Hepatocyte (in vitro differentiated cells): Measurements from ENCODE around the gene LEKR1. TPM values are rescaled to one million over a fixed set of nuclear protein-coding genes. Genes with fewer than 3 reads are reported as not detected.

Source experiments
- DNase-seq: peaks from one replicate; pipeline ENCODE4 v3.0.0-alpha.2; 2016; ENCODE audit warnings: low spot score
- H2AFZ ChIP-seq: fragments of 200-600 bp; sonication (generic); 2 replicates; pipeline ENCODE4 v1.6.0; 2016; ENCODE audit warnings: antibody characterized with exemption, mild to moderate bottlenecking
- H3K27ac ChIP-seq: fragments of 200-600 bp; sonication (generic); 2 replicates; pipeline ENCODE4 v1.5.1; 2016; ENCODE audit warnings: mild to moderate bottlenecking
- H3K27me3 ChIP-seq: fragments of 200-600 bp; sonication (generic); 2 replicates; pipeline ENCODE4 v1.6.1; 2016
- H3K36me3 ChIP-seq: fragments of 200-600 bp; sonication (generic); replicated peaks from 2 replicates; pipeline ENCODE4 v1.5.1; 2016; ENCODE audit warnings: low read depth; ENCODE audit not compliant: insufficient read depth
- H3K4me1 ChIP-seq: fragments of 200-600 bp; sonication (generic); 2 replicates; pipeline ENCODE4 v1.5.1; 2016; ENCODE audit warnings: mild to moderate bottlenecking, moderate library complexity; ENCODE audit not compliant: insufficient read depth
- H3K4me2 ChIP-seq: fragments of 200-600 bp; sonication (generic); 2 replicates; pipeline ENCODE4 v1.6.0; 2016
- H3K4me3 ChIP-seq: fragments of 200-600 bp; sonication (generic); 2 replicates; pipeline ENCODE4 v1.5.1; 2016; ENCODE audit warnings: mild to moderate bottlenecking
- H3K79me2 ChIP-seq: fragments of 200-600 bp; sonication (generic); 2 replicates; pipeline ENCODE4 v1.6.0; 2017; ENCODE audit warnings: mild to moderate bottlenecking
- H3K9me2 ChIP-seq: fragments of 200-600 bp; sonication (generic); replicated peaks from 2 replicates; pipeline ENCODE4 v1.6.0; 2017; ENCODE audit warnings: mild to moderate bottlenecking; ENCODE audit not compliant: insufficient read depth
- H3K9me3 ChIP-seq: fragments of 200-600 bp; sonication (generic); 2 replicates; pipeline ENCODE4 v1.5.1; 2016; ENCODE audit warnings: low read depth, mild to moderate bottlenecking
- H4K20me1 ChIP-seq: fragments of 200-600 bp; sonication (generic); 2 replicates; pipeline ENCODE4 v1.6.0; 2016; ENCODE audit warnings: mild to moderate bottlenecking; ENCODE audit not compliant: insufficient read depth, poor library complexity, severe bottlenecking
- CTCF ChIP-seq: fragments of 200-600 bp; sonication (generic); IDR thresholded peaks from 2 replicates; pipeline ENCODE4 v1.5.1; 2016; ENCODE audit warnings: antibody characterized with exemption, mild to moderate bottlenecking; ENCODE audit not compliant: poor library complexity
- EZH2 ChIP-seq: fragments of 200-600 bp; sonication (generic); IDR thresholded peaks from 2 replicates; pipeline ENCODE4 v1.6.1; 2016; ENCODE audit warnings: antibody characterized with exemption, mild to moderate bottlenecking, borderline replicate concordance
- EZH2phosphoT487 ChIP-seq: fragments of 200-600 bp; sonication (generic); IDR thresholded peaks from one replicate; pipeline ENCODE4 v1.6.1; 2018; ENCODE audit warnings: antibody characterized with exemption, mild to moderate bottlenecking, low read depth, moderate library complexity; ENCODE audit not compliant: unreplicated experiment, severe bottlenecking
- WGBS: methylation state at CpG from one replicate; pipeline ENCODE4 v1.1.6; 2016; ENCODE audit warnings: low lambda C conversion rate; ENCODE audit errors: missing lambda C conversion rate; 5-methylcytosine and 5-hydroxymethylcytosine counted together
- polyA plus RNA-seq: library from polyadenylated mRNA; unstranded; fragments of >200 nt; fragmentation: Nextera tagmentation; extraction: Ambion mirVana; gene quantifications from 2 replicates; pipeline ENCODE4 v1.2.1, GENCODE V29; 2016
- total RNA-seq: library from RNA; depleted of rRNA; stranded (reverse); fragments of >200 nt; gene quantifications from 2 replicates; pipeline ENCODE4 v1.2.3, GENCODE V29; 2014

Gene LEKR1
- total and polyA plus RNA-seq, 2 experiments from 2014 or later: 1.1 to 2.1 TPM

DNA sequence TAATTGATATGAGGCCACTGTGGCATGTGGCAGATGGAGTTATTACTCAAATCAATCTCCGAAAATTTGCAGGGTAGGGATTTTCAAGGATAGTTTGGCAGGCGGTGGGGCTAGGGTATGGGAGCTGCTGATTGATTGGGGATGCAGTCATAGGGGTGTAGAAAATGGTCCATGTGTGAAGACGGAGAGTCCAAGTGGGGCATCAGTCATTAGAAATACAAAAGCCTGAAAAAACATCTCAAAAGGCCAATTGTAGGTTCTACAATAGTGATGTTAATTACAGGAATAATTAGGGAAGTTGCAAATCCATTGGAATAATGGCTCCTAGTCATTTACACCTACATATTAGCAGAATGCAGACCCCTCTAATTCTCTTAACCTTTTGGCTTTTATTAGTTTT is 4.9 kb downstream of the LEKR1 start:
- no peak overlapping the region for H2AFZ ChIP-seq
- WGBS: 84% methylated on average over 3 of the region's 3 CpGs
- H3K27me3 ChIP-seq: no peaks in the 10 kb centered on the region
- no peaks in the 10 kb centered on the region for H3K9me2 ChIP-seq
- no peaks in the 10 kb centered on the region for H3K9me3 ChIP-seq
- H3K27ac ChIP-seq: no peak overlapping the region
- H3K4me1 ChIP-seq: peaks cover 8% of the 10 kb centered on the region
- no peak for TF ChIP-seq EZH2
- TF ChIP-seq EZH2phosphoT487: no peak
- TF ChIP-seq CTCF: no peak
- no peaks in the 10 kb centered on the region for H3K36me3 ChIP-seq
- no peak for DNase-seq
- no peaks in the 10 kb centered on the region for H4K20me1 ChIP-seq
- no peak overlapping the region for H3K4me2 ChIP-seq
- H3K79me2 ChIP-seq: peaks cover 10% of the 10 kb centered on the region
- no peak overlapping the region for H3K4me3 ChIP-seq

- H3K4me1 ChIP-seq: peaks cover 6% of the 10 kb centered on the region
- no peak overlapping the region for H3K27ac ChIP-seq
- TF ChIP-seq CTCF (no peak), EZH2phosphoT487 (no peak), EZH2 (no peak)
- H3K4me2 ChIP-seq: no peak overlapping the region
- H3K36me3 ChIP-seq: no peaks in the 10 kb centered on the region
- no peaks in the 10 kb centered on the region for H3K9me2 ChIP-seq
- WGBS: 83% methylated on average over 2 of the region's 2 CpGs
- H4K20me1 ChIP-seq: no peaks in the 10 kb centered on the region
- H3K27me3 ChIP-seq: no peaks in the 10 kb centered on the region
- H3K9me3 ChIP-seq: no peaks in the 10 kb centered on the region
- no peak for DNase-seq
- H3K79me2 ChIP-seq: no peaks in the 10 kb centered on the region
- H2AFZ ChIP-seq: no peak overlapping the region
- H3K4me3 ChIP-seq: no peak overlapping the region
These were observed 8.3 kb downstream of the LEKR1 start for GRCh38 chr3:156834435-156834834.

- Histone ChIP-seq H4K20me1 (no peaks in the 10 kb centered on the region), H2AFZ (no peak overlapping the region), H3K4me1 (peaks cover 6% of the 10 kb centered on the region), H3K79me2 (no peaks in the 10 kb centered on the region), H3K4me2 (no peak overlapping the region), H3K27ac (no peak overlapping the region), H3K27me3 (no peaks in the 10 kb centered on the region), H3K4me3 (no peak overlapping the region), H3K9me3 (no peaks in the 10 kb centered on the region), H3K9me2 (no peaks in the 10 kb centered on the region), H3K36me3 (no peaks in the 10 kb centered on the region)
- 91% methylated on average over 5 of the region's 5 CpGs for WGBS
- TF ChIP-seq EZH2phosphoT487 (no peak), EZH2 (no peak), CTCF (no peak)
- DNase-seq: no peak
These were observed 8.9 kb downstream of the LEKR1 start for GRCh38 chr3:156834962-156835535.

DNA sequence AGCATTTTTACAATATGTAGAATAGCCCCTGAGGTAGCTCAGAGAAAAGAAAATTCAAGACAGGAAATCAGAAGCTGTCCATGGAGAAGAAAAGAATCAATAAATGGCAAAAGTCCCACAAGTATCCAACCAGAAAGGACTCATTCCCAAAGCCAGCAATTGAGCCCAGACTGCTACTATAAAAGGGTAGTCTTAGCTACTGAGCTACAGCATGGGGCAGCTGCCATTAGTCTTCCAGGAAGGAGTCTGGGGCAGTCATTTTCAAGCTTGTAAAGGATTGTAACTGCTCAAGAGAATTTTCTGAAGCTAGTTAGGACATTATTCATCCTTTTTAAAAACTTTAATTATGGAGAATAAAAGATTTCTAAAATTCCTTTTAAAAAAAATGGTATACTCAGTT is 10.5 kb downstream of the LEKR1 start:
- Histone ChIP-seq H3K4me1 (peaks cover 6% of the 10 kb centered on the region), H3K79me2 (no peaks in the 10 kb centered on the region), H3K4me2 (no peak overlapping the region), H2AFZ (no peak overlapping the region), H4K20me1 (no peaks in the 10 kb centered on the region), H3K9me2 (no peaks in the 10 kb centered on the region), H3K9me3 (no peaks in the 10 kb centered on the region), H3K4me3 (no peak overlapping the region), H3K27ac (peak overlapping the region; percentile 7), H3K27me3 (no peaks in the 10 kb centered on the region), H3K36me3 (no peaks in the 10 kb centered on the region)
- TF ChIP-seq CTCF (no peak), EZH2phosphoT487 (no peak), EZH2 (no peak)
- no peak for DNase-seq
